Type B pancreatic cell (in vitro differentiated cells): ENCODE results near the gene DMD. TPM values are rescaled to one million over a fixed set of nuclear protein-coding genes. Genes with fewer than 3 reads are reported as not detected.

Source experiments
- DNase-seq: peaks from one replicate; pipeline ENCODE4 v3.0.0; 2021; ENCODE audit warnings: mixed read lengths; ENCODE audit not compliant: unreplicated experiment; ENCODE audit errors: extremely low spot score
- H3K27ac Mint-ChIP-seq: 2 replicates; pipeline ENCODE4 v1.8.0; 2021; ENCODE audit warnings: mild to moderate bottlenecking, mixed read lengths
- H3K27me3 Mint-ChIP-seq: 2 replicates; pipeline ENCODE4 v1.8.0; 2021; ENCODE audit warnings: mixed read lengths
- H3K36me3 Mint-ChIP-seq: 2 replicates; pipeline ENCODE4 v1.8.0; 2021; ENCODE audit warnings: mixed read lengths
- H3K4me1 Mint-ChIP-seq: one replicate; pipeline ENCODE4 v1.8.0; 2021; ENCODE audit warnings: mixed read lengths; ENCODE audit not compliant: unreplicated experiment
- H3K4me3 Mint-ChIP-seq: 2 replicates; pipeline ENCODE4 v1.8.0; 2021; ENCODE audit warnings: mild to moderate bottlenecking, mixed read lengths
- H3K9me3 Mint-ChIP-seq: 2 replicates; pipeline ENCODE4 v1.8.0; 2021; ENCODE audit warnings: mixed read lengths
- total RNA-seq: library from RNA; stranded (reverse); gene quantifications from 2 replicates; pipeline ENCODE4 v1.2.1, GENCODE V29; 2021; ENCODE audit warnings: low replicate concordance
- TF ChIP-seq, protein P1 (sequence below): fragments of 200-600 bp; sonication (generic); conservative IDR thresholded peaks from 2 replicates; pipeline ENCODE4 v1.5.0; 2021; ENCODE audit warnings: antibody characterized with exemption, mild to moderate bottlenecking

The DMD gene
- total RNA-seq, 1 donor from 2014 or later = 57.1 TPM

DNA sequence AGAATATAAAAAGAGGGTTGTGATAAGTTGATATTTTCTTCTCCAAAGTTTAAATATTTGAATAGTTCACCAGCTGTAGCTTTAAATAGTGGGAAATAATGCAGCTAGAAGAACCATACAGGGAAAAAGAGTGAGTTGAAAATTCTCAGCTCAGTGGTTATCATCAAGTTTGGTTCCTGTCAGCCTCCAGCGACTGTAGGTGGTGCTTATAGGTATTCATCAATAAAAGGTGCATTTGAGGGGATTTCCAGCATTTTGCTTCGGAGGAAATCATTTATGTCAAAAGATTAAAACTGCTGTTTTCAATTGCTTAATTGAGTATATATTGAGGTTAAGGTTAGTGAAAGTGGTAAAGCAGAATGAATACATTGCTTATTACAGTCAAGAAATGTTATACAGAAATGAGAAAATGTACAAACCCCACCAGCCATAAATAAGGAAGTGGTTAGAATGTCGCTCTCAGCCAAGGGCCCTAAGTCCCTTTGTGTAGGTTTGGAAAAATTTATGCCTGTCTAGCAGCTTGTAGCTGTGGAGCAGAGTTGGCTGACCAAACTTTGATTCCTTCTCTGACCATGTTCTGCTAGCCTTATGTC lies 1606.6 kb downstream of the DMD start:
- Mint-ChIP-seq H3K9me3 (no peaks in the 10 kb centered on the region), H3K36me3 (no peaks in the 10 kb centered on the region), H3K4me3 (no peak overlapping the region), H3K27ac (no peak overlapping the region), H3K27me3 (no peaks in the 10 kb centered on the region), H3K4me1 (no peaks in the 10 kb centered on the region)
- DNase-seq = no peak
- TF ChIP-seq, protein P1, sequence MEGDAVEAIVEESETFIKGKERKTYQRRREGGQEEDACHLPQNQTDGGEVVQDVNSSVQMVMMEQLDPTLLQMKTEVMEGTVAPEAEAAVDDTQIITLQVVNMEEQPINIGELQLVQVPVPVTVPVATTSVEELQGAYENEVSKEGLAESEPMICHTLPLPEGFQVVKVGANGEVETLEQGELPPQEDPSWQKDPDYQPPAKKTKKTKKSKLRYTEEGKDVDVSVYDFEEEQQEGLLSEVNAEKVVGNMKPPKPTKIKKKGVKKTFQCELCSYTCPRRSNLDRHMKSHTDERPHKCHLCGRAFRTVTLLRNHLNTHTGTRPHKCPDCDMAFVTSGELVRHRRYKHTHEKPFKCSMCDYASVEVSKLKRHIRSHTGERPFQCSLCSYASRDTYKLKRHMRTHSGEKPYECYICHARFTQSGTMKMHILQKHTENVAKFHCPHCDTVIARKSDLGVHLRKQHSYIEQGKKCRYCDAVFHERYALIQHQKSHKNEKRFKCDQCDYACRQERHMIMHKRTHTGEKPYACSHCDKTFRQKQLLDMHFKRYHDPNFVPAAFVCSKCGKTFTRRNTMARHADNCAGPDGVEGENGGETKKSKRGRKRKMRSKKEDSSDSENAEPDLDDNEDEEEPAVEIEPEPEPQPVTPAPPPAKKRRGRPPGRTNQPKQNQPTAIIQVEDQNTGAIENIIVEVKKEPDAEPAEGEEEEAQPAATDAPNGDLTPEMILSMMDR = no peak

DNA sequence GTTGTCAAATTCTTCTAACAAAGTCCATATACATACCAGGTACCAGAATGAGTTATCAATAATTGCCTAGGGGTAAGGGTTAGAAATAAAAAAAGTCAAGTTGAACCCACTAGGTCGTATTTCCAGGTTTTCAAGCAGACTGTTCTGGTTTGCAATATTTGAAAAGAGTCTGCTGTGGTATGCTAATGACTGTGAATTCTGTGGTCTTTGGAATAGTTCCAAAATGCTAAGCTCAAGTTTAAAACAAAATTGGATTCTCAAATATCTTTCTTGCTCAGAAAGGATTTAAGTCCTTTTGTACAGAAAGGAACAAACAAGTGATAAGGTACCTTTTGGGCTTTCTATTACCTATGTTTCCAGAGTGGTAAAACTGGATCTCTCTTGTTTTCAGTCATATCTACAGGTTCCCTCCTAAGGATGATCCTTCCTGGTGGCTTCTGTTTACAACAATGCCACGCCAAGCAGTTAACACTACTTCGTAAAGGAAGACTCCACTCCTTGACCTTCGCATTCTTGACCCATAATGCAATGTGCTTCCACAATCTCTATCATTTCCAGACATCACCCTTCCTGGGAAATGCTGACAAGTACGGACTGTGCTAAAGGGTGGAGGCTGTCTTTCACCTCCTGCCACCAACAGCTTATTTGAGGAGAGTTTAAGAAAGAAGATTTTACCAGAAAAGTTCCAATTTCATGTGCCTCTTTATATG lies 1607.8 kb downstream of the DMD start:
- no peak for DNase-seq
- Mint-ChIP-seq H3K27me3 (no peaks in the 10 kb centered on the region), H3K9me3 (no peaks in the 10 kb centered on the region), H3K4me1 (no peaks in the 10 kb centered on the region), H3K27ac (no peak overlapping the region), H3K36me3 (no peaks in the 10 kb centered on the region), H3K4me3 (no peak overlapping the region)
- TF ChIP-seq, protein P1 = no peak

DNA sequence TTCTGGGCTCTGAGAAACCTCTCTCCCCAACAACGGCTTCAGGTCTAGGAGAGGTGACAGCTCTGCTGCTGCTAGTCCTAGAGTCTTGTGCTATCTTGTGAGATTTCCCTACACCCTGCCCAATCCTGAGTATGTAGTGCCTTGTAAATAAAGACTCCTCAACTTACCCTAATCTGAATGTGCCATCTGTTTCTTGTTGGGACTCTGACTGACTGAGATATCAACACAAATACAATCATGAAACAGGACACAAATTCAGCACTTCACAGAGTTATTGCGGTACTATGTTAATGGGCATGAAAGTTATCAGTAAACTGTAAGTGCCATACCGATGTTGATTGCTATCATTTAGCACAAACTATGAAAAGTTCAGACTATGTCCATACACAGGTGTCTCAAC lies 1610.5 kb downstream of the DMD start:
- H3K36me3 Mint-ChIP-seq = no peaks in the 10 kb centered on the region
- no peak for DNase-seq
- TF ChIP-seq, protein P1 = no peak
- H3K27ac Mint-ChIP-seq = no peak overlapping the region
- no peaks in the 10 kb centered on the region for H3K9me3 Mint-ChIP-seq
- H3K4me1 Mint-ChIP-seq = no peaks in the 10 kb centered on the region
- no peak overlapping the region for H3K4me3 Mint-ChIP-seq
- no peaks in the 10 kb centered on the region for H3K27me3 Mint-ChIP-seq

DNA sequence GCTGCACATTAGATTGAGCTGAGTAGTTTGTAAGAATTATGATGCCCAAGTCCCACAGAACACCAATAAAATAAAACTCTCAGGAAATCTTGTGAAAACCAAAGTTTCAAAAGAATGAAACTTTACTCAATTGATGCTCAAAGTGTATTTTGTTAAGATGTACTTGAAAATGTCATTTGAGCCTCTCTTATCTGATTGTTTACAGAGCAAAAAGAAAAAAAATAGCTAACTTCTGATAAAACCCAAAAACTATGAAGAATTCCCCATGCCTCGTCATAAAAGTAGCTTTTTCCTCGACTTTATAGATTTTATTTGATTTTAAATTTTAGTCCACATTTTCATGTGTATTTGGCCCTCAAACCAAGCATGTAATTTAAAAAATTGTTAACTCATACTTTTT lies 1618.0 kb downstream of the DMD start:
- DNase-seq = no peak
- Mint-ChIP-seq H3K4me1 (no peaks in the 10 kb centered on the region), H3K36me3 (no peaks in the 10 kb centered on the region), H3K4me3 (no peak overlapping the region), H3K27me3 (no peaks in the 10 kb centered on the region), H3K27ac (no peak overlapping the region), H3K9me3 (no peaks in the 10 kb centered on the region)
- TF ChIP-seq, protein P1 = no peak

DNA sequence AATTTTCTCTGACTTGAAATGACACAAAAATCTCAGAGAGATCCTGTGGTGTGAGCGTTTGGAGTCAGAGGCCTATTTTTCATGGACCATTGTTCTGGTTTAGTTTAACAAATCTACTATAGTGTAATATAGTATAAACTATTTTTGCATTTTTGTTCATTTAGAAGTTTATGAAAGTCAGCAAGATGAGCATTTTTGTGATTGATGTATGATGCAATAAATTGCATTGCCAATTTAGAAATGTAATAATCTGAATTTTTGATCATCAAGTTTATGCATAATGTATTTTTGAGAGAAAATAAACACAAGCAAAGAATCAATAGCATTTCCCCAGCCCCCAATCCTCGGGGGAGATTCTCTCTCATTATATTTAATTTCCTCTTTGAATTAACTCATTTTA lies 1620.0 kb downstream of the DMD start:
- H3K4me1 Mint-ChIP-seq = no peaks in the 10 kb centered on the region
- H3K27ac Mint-ChIP-seq = no peak overlapping the region
- no peak for DNase-seq
- no peaks in the 10 kb centered on the region for H3K36me3 Mint-ChIP-seq
- H3K27me3 Mint-ChIP-seq = no peaks in the 10 kb centered on the region
- TF ChIP-seq, protein P1 = no peak
- H3K4me3 Mint-ChIP-seq = no peak overlapping the region
- no peaks in the 10 kb centered on the region for H3K9me3 Mint-ChIP-seq
